ENCODE data around the gene CSPG4.
"Not testable (repeated sequence)": the region's sequence is repeated elsewhere in the genome, so short reads cannot be mapped to it uniquely, and the experiment has no call there.

CSPG4 gene

DNA sequence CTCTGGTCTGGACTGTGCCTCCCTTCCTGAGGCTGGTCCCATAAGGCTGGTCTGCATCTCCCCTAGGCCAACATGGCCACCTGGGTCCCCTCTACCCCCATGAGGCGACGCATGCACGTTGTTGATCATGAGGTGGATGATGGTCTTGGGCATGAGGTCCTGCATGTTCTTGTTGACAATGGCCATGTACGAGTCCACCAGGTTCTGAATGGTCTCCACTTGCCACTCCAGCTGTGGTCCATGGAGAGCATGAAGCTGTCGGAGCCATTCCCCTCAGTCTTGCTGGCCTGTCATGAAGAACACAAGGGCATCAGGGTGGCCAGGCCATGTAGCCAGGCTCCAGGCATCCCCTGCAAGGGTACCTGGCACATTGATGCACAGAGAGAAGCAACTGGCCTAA, 27.1 kb upstream of the CSPG4 start:
- no peak for DNase-seq

DNA sequence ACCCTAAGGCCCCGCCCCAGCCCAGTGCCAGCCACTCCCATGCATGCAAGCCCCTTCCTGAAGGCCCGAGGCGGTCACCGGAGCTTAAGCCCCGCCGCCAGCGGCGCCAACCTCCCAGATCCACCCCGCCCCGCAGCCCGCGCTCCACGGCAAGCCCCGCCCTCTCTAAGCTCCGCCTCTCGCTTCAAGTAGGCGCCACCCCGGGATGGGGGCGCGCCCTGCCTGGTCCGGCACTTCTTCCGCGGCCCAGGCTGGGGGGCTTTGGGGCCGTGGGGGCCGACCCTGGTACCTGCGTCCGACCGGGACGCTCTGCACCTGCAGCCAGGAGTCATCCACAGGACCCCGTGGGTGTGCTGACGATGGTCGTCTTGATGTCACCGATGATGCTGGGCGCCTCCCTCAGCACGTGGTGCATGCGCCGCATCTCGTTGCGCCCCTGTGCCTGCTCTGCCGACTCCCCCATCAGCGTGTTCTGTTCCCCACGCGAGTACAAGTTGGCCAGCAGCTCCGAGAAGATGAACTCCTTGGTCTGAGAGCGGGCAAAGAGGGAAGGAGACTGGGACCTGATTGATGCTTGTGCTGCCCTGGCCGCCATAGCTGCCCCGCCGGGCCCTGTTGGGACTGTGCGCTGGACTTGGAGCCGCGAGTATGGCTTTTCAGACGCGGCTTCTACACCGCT, 26.1 kb upstream of the CSPG4 start:
- DNase-seq = peak; percentile 79

DNA sequence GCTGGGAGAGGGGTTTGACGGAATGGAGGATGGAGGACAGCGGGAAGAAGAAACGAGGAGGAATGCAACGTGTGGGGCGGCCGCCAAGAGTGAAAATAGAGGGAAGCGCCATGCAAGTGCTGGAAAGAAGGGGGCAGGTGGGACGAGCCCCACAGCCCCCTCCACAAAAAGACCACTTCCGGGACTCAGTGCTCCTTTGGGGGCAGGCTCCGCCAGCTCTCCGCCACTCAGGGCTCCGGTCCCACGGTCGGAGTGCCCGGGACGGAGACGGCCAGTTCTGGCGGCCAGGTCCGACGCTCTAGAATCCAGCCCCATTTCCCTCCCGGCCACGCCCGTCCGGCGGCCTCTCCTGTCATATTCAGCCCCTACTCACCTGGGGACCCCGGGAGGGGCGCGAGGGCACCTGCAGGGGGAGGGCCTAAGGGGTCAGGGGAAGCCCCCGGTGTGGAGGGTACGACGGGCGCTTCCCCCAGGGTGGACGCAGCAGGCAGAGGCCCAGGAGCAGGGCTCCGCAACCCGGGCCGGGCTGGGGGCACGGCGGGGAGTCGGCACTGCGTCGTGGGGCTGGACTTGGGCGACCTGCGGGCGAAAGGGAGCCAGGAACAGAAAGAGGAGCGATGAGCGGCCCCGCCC, 25.5 kb upstream of the CSPG4 start:
- DNase-seq = no peak

DNA sequence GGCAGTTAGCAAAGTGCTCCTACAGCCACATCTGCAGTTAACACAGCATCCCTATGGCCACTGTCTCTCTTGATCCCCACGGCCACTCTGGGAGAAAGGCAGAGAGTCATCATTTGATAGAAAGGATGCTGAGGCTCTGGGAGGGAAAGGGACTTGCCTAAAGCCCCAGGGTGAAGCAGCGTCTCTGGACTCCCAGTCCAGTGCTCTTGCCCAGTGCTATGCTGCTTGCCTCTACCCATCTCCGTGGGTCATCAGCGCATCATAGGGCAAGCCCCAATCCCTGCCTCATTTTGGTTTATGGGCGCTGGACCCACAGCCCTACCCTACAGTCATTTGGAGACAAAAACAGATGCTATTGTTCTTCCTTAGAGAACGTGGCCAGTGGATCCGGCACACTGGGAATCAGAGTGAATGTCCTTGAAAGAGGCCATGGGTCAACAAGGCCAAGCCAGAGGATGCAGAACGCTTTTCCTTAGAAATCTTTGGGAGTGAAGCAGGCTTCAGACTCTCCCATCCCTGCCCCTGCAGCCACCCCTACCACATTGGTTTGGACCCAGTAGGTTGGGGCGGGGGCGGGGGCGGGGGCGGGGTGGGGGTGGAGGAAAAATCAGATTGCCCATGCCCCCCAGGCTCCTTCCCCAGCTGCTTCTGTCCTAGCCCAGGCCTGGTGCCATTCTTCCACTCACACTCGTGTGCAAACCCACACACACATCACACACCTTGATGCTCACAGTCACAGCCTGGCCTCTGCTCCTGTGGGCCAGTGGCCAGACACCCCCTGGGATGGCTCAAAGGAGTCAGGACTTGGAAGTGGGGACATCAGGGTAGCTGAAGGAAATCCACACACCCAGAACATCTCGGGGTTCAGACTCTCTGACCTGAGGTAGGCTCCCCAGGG, 24.7 kb upstream of the CSPG4 start:
- DNase-seq = not testable (repeated sequence)

DNA sequence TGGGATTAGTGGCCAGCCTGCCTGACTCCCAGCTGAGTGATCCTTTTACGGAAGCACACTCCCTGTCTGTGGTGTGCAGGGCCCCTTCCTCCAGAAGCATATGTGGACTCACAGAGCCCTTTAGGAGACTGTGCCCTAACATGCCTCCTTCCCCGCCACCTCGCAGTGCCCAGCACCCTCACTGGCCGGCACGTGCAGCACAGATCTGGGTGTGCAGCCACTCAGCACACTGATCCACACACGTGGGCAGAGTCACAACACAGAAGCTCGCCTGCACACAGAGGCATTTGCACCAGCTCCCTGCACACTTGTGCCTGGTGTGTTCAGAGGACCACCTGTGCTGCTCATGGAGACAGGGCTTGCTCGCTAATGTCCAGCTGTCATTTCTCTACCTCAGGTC, 23.6 kb upstream of the CSPG4 start:
- no peak for DNase-seq

DNA sequence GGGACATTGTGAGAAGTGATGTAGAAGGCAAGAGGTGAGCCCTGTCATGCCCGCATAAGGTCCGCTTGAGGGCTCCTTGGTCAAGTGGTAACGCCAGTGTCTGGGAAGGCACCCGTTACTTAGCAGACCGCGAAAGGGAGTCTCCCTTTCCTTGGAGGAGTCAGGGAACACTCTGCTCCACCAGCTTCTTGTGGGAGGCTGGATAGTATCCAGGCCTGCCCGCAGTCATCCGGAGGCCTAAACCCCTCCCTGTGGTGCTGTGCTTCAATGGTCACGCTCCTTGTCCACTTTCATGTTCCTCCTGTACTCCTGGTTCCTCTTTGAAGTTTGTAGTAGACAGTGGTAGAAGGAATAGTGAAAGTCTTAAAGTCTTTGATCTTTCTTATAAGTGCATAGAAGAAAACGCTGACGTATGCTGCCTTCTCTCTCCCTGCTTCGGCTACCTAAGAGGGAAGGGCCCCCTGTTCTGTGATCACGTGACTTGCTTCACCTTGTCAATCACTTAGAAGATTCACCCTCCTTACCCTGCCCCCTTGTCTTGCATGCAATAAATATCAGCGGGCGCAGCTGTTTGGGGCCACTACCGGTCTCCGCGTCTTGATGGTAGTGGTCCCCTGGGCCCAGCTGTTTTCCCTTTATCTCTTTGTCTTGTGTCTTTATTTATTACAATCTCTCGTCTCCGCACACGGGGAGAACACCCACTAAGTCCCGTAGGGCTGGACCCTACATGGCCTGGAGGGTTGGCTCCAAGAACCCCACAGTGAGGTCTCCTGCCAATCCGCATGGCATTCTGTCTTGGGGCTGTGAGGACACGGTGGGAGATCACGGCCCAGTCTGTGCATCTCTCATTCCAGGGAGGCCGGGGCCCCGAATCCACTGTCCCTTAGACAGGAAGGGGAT, 22.5 kb upstream of the CSPG4 start:
- not testable (repeated sequence) for DNase-seq

DNA sequence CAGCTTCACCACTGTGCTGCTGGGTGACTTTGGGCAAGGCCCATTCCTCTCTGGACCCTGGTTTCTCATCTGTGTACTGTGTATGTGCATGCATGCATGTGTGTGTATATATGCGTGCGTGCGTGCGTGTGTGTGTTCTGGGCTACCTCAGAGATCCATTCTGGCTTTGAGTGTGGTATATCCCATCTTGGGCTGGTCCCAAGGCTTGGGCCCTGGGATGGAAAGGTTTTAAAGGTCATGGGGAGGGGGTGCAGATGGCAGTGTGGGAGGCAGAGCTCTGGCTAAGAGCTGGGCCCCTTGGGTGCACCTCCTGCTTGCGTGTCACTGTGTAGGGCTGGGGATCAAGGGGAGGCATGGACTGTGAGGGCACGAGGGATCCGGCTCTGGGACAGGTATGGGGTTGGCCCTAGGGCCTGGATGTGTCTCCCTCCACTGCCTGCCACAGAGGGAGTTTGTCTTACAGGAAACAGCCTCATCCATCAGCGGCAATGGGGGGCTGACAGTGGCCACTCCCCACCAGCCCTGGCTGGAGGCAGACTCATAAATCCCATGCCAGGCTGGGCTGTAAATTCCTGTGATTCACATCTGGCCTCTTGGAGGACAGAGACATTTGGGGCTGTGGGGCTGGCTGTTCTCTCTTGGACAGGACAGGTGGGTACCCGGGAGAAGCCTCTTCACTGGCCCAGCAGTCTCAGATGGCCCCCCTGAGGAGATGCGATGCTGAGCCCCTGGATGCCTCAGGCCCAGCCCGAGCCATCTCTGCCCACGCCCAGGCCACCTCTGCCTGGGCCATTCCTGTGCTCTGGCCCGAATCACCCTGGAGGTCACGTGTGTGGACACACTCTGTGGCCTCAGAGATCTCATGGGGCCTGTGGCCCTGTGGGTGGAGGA, 21.4 kb upstream of the CSPG4 start:
- no peak for DNase-seq

DNA sequence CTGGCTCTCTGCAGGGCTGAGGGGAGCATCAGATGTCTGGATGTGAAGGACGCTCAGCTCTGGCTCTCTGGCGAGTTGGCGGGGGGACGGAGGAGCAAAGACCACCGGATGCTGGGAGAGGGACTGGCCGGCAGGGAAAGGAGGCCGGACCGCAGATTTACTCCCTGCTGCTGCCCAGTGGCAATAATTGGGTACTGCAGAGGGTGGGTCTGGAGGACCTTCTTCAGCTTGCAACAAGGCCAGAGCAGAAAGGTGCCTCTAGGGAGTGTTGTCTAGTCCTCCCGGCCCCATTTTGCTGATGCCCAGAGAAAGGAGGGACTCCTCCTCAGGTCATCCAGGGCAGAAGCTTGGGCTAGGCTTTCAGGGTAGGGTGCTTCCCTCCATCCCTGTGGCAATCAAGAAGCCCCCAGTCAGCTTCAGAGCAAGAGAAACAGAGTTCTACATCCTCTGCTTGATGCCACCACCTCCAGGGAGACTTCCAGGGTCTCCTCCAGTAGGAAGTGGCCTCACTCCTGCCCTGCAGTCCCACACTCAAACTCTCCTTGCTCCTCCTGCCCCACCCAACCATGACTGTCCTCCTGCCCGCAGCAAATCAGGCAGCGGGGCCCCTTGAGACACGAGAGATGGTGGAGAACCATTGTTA, 20.3 kb upstream of the CSPG4 start:
- DNase-seq = peak; percentile 45

DNA sequence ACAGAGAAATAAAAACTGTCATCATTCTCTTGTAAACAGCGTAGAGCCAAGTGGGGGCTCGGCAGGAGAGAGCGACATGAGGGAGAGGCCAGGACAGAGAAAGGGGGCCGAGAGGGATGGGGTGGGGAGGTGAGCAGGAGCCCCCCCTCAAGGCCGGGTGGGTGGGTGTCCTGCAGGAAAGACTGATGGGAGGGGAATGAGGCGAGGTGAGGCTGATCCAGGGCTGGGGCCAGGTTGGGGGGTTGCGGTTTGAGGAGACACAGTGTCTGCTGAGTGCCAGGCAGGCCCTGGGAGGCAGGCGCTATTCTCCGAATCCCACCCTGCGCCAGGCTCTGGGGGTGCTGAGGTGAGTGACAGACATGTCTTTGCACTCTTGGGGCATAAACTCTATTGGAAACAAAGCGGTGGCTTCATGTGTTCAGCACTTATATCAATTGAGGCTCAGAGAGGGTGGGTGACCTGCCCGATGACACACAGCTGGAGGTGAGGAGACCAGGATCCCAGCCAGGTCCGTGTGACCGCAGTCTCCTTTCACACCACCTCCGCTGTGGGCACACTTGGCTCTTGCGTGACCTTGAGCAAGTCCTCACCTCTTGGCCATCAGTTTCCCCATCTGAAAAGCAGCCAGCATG, 19.6 kb upstream of the CSPG4 start:
- DNase-seq = no peak

DNA sequence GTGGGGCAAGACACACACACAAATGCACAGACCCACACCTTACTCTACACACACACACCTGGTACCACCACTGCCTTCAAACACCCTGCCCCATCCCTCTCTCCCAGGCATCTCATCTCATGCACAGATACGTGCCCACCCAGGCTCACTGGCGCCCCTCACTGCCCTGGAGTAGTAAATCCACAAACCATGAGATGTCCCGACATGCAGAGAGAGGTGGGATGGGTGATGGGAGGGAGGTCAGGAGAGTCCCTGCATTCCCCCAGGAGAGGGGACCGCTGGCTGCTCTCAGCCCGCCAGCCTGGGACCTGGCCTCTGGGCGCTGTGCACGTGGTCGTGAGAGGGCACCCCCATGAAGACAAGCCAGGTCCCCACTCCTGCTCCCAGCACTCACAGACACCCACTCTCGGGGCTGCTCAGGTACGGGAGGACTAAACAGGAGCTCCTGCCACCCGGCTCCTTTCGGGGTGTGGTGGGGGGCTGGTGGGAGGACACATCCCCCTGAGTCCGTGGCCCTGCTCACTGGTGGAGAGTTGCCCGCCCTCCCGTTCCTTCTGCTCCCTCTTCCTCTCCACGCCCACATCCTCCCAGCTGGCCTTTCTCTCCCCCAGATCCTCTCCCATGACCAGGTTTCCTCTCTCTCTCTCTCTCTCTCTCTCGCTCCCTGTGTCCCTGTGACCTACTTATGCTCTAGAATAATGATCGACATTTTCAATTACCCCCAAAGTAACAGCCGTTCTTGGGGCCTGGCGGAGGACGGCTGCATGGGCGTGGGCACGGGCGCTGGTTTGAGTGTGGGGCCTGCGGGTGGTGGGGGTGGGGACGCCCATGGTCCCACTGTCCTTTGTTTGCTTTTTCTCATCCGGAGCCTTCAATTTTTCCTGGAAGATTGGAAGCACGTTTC, 18.9 kb upstream of the CSPG4 start:
- peak; percentile 3 for DNase-seq

DNA sequence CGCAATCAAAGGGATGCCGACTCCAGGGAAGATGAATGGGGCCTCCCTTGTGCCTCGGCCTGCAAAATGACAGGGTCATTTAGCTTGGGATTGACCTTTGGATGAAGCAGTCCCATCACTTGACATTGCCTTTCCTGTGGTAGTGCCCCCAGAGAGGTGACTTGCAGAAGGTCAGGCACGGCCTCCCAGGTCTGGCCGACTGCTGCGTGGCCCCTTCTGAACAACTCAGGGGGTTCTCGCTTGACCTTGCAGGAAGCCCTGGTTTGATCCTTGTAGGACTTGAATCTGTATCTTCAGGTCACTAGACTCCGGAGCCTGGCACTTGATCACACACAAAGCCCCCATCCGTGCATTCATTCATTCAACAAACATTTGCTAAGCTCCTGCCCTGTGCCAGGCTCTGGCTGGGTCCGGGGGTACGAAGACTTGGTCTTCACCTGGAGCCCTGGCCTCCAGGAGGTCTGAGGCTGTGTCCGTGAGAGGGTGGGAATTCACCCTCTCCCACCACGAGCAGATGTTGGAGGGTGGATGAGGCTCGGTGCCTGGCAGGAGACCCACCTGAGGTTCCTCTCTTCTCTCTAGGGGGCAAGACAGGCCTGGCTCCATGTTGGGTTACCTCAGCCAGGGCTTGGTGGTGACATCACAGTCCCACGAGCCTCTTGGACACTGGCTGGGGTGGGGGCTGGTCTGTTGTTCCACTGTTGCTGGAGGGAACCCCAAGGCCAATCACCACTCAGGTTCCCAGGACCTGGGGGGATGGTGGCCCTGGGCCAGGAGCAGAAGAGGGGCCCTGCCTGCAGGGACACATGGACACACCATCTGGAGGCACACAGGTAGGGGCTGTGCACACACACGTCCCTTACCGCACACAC, 18.0 kb upstream of the CSPG4 start:
- DNase-seq = not testable (repeated sequence)

DNA sequence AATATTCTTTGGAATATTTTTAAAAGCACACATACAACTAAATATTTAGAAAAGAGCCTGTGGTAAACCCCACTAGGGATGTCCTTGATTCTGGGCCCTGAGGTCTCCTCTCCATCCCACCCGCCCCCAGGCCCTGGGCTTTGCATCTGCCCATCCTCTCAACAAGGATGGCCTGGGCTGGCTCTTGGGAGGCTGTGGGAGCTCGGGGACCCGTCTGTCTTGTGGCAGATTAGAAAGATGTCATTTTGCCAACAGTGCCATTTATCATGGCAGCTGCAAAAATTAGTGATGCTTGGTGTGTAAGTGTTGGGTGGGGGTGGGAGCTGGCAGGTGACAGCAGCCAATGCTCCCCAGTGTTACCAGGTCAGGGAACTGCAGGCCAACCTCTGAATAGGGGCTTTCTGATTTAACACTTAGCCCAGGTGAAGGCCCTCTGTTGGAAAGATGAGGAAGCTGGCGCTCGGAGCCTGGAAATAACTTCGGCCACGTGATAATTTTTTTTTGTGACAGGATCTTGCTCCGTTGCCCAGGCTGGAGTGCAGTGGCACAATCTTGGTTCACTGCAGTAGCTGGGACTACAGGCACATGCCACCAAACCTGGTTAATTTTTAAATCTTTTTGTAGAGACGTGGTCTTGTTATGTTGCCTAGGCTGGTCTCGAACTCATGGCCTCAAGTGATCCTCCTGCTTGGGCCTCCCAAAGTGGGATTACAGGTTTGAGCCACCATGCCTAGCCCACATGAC, 16.9 kb upstream of the CSPG4 start:
- DNase-seq = no peak

DNA sequence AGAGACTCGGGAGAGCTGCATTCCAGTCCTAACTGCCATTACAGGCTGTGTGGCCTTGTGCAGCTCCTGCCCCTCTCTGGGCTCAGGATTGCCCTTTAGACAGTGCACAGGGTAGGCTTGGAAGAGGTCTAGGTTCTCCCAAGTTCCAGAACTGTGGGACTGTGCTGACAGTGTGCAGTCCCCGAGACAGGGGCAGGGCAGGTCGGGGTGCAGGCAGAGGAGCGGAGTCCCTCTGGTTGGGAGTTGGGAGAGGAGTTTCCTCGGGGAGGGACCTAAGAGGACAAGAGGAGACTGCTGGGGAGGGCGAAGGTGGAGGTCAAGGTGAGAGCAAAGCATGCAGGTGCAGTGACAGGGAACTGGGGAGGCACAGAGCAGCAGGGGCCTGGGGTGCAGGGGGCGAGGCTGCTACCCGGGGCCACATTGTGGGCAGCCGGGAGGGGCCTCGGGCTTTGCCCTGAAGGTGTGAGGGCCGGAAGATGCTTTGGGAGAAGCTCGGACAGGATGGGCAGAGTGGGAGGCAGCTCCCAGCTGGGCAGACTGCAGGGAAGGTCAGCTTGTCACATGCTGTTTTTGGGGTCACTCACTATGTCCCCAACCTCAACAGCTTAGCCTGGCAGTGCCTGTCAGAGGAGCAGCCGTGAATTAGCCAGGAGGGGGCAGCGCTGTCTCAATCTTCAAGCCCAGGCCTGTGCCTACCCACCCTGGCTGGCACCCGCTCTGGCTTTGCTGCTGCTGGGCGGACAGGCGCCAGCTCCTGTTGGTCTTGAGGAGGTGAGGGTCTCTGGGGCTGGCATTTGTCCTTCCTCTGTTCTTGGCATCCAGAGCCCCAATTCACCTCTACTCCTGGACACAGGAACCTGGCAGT, 15.4 kb upstream of the CSPG4 start:
- peak; percentile 1 for DNase-seq

DNA sequence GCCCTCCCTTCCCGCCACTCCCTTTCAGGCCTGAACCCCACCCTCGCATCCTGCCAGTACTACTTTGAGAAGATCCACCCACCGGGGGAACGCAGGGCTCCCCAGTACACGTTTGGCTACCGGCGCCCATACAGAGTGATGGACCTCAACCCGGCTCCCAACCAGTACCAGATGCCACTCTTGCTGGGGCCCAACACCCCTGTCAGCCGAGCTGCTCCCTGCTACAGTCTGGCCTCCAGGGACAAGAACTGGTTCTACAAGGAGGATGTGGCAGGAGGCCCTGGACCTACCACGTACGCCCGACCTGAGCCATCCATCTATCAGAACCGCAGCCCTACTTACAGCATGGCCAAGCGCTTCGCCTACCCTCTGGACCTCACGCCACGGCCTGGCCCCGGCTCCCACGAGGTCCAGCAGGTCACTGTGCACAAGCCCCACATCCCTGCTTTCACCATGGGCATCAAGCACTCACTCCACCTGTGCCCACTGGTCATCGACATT, 14.4 kb upstream of the CSPG4 start:
- no peak for DNase-seq

DNA sequence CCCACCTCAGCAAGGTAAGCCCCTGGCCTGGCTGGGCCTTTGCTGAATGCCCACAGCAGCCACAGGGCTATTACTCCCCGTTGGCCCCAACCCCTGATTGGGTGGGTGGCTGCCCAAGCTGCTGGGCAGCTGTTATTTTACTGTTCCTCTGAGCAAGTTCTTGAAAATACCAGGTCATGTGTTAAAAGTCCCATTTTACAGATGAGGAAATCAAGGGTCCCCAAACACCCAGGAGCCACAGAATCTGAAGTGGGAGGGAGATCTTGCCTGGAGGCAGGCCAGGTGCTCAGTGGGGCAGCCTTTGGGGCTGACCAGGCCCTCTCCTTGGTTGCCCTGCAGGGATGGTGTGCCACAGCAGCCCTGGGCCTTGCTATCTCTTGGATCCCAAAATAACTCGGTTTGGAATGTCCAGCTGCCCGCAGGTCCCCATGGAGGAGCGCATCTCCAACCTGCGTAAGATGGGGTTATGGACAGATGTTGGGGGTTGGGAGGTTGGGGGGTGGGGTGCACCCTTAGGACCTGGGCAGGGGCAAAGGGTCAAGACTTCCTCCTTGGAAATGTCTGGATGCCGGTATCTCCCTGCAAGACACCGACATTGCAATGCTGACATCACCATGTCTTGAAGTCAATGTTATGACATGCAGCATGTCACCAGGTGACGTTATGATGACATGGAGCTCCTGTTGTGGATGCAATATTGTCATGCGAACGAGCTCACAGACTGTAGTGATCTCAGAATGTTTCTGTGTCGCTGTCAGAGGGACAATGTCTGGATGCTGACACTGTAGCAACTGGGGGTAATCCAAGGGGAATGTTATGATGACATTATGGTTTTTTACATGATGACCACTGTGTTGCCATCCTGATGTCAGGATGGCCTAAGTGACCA, 13.3 kb upstream of the CSPG4 start:
- DNase-seq = no peak

Data from NCI-H1092 treated with DMSO at 0.1 percent for 48 hours (cell line).